ENCODE measurements around the gene SLC39A6.
"Not testable (repeated sequence)": the region's sequence is repeated elsewhere in the genome, so short reads cannot be mapped to it uniquely, and the experiment has no call there.

The SLC39A6 gene, protein sequence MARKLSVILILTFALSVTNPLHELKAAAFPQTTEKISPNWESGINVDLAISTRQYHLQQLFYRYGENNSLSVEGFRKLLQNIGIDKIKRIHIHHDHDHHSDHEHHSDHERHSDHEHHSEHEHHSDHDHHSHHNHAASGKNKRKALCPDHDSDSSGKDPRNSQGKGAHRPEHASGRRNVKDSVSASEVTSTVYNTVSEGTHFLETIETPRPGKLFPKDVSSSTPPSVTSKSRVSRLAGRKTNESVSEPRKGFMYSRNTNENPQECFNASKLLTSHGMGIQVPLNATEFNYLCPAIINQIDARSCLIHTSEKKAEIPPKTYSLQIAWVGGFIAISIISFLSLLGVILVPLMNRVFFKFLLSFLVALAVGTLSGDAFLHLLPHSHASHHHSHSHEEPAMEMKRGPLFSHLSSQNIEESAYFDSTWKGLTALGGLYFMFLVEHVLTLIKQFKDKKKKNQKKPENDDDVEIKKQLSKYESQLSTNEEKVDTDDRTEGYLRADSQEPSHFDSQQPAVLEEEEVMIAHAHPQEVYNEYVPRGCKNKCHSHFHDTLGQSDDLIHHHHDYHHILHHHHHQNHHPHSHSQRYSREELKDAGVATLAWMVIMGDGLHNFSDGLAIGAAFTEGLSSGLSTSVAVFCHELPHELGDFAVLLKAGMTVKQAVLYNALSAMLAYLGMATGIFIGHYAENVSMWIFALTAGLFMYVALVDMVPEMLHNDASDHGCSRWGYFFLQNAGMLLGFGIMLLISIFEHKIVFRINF

DNA sequence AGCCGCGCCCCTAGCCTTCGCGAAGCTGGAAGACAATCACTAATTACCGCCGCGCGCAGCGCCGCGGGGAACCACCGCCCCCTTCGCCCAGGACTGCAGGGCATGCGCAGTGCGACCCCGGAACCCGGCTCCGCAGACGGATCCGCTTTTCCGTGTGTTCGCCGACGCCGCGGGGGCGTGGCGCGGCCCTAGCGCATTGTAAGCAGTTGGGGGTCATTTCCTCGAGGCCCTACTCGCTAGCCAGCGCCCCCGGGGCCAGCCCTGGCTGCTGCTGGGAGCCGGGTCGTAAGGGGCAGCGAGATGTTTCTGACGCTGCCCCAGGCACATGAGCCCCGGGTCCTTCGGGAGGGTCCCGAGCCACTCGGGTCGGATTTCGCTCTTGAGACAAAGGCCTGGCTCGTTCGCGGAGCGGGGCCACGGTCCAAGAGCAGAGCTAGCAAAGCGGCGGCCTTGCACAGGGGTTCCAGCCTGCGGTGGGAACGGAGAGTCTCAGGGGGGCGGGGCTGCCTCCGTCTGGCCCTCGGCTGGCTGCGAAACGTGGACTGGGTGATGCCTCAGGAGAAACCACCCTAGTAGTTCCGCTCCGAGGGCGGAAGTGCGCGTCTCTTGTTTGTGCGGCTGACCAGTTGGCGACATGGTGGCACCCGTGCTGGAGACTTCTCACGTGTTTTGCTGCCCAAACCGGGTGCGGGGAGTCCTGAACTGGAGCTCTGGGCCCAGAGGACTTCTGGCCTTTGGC is at the start of gene SLC39A6, which contains the start of gene ELP2:
SLC39A6 (minus strand) TSS at position 41 of the 739 bp plus-strand sequence. CDS start 2,333 bp downstream, outside the sequence.
ELP2 (plus strand) TSS at position 600 of the 739 bp plus-strand sequence; CDS start at position 635, 35 bp downstream.
- DNase-seq, result peak; percentile 98

DNA sequence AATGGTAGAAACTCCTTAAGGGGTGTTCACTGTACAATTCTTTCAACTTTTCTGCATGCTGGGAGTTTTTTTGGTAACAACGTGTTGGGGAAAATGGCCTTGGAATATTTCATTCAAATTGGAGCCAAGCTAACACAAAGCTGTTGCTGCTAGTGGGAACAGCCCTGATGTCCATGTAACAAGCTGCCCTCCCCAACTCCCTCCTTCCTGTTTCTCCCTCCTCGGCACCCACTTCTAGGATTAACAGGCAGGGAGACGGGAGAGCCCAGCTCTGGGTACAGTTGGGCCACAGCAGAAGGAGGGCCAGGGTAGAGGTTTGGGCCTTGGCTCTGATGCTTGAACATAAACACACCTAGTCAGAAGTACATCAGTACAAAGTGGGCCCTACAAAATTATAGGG is 48.8 kb upstream of the SLC39A6 start:
- DNase-seq, result no peak

DNA sequence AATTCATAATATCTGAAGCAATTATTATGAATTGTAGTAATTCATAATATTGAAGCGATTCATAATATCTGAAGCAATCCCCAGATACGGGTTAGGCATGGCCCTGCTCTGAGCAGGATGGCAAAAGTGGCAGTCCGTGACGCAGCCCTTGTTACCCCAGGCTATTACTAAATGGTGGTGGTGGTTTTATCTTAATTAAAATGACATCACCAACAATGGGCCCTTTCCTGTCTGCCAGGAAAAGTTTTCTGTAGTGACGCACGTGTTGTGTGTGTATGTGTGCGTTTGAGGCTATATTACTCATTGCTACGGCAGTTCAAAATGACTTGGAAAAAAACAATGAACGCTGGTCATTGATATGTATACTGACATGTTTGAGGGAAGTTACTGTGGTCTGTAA is 47.6 kb upstream of the SLC39A6 start:
- no peak for DNase-seq

DNA sequence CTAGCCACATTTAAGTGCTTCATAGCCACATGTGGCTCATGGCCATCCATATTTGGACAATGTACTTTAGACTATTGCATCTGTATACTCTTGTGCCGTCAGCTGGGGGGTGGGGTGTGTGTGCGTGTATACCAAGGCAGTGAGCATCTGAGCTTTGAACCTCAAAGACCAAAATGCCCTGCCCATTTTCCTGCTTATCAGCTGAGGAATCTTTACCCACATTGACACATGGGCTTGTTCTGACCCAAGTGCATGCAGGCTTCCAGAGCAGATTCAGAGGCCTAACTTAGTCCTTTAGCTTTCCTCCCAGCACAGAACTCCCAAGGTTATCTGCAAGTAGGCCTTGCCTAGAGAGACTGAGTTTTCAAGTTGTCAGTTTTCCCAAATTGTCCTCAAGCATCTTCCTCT is 47.0 kb upstream of the SLC39A6 start:
- no peak for DNase-seq

DNA sequence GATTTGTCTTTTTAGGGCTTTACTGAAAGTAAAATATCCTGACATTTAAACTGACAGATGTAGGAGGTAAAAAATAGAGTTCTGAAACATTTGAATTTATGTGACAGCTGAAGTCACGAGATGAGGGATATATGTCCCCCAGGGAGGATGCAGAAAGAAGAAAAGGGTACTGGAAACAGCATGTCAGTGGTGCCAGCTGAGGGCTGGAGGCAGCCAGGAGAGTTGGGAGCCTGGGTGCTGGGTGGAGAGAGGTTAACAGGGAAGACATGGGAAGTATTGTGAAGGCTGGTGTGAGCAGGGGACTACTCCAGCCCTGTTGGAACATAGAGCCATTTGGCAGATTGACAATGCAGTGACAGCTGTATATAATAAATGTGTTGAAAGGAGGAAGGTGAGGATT is 46.3 kb upstream of the SLC39A6 start:
- no peak for DNase-seq

DNA sequence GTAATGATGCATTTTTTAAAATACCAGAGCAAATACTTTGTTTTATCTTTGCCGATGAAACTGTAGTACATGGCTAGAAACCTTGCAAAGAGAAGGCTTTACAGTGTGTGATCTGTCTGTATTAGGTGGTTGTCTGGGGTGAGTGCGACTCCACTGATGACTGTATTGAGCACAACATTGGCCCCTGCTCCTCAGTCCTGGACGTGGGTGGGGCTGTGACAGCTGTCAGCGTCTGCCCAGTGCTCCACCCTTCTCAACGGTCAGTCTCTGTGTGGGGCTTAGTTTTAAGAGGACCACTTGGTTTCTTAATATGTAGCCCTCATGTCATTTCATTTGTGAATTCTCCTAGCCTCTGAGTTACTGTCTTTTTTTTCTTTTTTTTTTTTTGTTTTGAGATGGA is 40.8 kb upstream of the SLC39A6 start:
- DNase-seq, result no peak

DNA sequence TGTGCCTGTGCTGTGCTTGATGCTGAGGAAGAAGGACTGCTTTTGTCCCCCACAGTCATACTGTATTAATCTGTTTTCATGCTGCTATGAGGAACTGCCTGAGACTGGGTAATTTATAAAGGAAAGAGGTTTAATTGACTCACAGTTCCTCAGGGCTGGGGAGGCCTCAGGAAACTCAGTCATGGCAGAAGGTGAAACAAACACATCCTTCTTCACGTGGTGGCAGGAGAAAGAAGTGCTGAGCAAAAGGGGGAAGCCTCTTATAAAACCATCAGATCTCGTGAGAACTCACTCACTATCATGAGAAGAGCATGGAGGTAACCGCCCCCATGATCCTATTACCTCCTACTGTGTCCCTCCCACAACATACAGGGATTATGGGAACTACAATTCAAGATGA is 39.2 kb upstream of the SLC39A6 start:
- DNase-seq, result not testable (repeated sequence)

DNA sequence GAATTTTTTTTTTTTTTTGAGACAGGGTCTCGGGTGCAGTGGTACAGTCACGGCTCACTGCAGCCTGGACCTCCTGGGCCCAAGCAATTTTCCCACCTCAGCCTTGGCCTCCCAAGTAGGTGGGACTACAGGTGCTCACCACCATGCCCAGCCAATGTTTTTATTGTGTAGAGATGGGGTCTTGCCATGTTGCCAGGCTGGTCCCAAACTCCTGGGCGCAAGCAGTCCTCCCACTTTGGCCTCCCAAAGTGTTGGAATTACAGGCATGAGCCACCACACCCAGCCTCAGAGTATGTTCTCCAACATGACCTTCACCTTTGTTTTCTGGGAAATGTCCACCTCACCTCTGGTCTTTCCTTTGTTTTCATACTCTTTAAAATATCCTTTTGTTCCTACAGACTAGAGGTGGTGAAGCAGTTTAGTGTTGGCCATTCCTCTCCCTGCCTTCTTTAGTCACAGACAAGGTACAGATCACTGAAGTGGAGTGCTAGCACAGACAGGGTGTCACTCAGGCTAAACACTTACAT is 38.6 kb upstream of the SLC39A6 start:
- DNase-seq, result no peak

DNA sequence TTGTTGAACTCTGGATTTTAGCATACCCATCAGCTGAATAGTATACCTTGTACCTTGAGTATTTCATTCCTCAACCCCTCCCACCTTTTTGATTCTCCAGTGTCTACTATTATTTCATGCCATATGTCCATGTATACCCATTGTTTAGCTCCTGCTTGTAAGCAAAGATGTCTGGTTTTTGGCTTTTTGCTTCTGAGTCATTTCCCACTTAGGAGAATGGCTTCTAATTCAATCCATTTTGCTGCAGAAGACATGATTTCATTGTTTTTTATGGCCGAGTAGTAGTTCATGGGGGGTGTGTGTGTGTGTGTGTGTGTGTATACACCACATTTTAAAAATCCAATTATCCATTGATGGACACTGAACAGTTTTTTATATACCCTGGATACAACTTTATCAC is 33.8 kb upstream of the SLC39A6 start:
- no peak for DNase-seq

DNA sequence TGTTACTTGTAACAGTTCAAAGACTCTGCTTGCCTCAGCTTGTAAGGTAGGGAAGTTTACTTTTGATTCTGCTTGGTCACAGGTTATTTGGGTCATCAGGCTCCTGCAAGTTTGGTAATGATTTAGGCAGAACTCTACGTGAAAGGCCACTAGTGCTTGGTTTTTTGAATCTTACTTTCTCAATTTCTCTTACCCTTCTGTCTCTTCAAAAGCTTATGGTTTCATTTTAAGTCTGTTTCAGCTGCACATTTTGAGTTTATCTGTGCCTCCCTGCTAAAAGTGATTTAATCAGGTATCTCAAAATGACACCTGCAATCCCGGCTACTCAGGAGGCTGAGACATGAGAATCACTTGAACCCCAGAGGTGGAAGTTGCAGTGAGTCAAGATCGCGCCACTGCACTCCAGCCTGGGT is 31.8 kb upstream of the SLC39A6 start:
- DNase-seq, result no peak

DNA sequence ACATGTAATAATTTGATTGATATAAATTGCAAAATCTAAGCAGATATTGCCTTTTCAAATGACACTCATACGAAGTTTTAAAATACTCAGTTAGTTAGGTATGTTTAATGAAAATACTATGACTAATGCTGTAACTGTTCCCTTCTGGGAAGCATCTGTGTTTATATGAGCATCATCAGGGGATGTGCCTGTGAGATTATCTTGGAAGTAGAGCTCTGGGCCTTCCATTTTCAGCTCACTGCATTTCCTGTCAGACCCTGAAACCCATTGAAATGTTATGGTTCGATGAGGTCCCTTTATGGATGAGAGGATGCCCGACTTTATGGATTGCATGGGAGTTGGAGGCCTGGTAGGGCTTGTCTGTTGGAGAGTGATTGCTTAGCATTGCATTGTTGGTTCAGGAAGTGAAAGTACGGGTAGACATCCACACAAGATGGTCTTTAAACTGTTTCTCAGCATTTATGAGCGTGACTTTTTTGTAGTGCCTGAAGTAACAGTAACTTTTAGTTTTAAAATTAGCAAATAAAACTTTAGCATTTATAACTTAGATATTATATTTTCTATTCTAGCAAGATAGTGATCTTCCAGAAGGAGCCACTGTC is 29.2 kb upstream of the SLC39A6 start:
- no peak for DNase-seq

DNA sequence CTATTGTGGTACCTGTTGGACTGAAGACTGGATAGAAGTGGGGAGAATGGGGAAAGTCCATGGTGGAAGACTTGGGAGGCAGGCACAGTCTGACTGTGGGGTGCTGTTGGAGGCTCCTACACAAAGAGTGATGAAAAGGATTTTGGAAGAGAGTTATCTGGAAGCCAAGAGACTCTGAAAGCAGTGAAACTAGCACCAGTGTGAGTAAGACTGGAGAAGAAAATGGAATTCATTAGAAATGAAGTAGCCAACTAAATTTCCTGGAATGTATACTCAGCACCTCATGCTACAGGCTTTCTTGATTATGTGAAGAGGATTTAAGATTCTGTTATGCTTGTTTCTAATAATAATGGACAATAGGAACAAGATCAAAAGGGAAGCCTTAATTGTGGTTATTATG is 28.3 kb upstream of the SLC39A6 start:
- no peak for DNase-seq

DNA sequence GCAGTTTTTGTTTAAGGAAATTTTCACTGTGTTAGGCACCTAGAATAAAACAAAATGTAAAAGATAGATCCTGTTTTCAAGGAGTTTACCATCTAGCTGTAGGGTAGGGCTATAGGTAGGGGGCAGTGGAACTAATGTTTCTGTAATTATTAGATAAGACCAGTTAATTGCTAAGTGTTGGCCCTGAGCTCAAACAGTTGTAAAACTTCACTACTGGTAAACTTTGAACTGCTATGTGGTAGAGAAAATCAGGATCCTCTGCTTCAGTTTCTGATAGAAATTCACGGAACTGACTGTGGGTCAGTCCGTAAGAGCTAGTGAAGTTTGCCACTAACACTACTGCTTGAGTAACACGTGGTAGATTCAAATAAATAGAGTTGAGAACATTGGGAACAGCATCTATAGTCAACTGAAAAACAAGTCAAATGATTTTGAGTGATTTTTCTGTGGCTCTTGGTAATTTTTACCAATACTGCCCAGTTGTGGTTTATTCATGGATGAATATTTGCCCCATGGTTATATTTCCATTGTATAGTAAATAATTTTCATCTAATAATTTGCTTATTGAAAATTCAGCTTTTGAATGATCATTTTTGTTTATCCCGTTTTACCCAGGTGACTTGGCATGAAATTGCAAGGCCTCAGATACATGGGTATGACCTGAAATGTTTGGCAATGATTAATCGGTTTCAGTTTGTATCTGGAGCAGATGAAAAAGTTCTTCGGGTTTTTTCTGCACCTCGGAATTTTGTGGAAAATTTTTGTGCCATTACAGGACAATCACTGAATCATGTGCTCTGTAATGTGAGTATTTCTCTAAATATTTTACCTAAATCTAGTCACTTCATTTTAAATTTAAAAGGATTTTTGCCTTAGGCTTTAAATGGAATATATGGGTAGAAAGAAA is 27.0 kb upstream of the SLC39A6 start:
- DNase-seq, result no peak

DNA sequence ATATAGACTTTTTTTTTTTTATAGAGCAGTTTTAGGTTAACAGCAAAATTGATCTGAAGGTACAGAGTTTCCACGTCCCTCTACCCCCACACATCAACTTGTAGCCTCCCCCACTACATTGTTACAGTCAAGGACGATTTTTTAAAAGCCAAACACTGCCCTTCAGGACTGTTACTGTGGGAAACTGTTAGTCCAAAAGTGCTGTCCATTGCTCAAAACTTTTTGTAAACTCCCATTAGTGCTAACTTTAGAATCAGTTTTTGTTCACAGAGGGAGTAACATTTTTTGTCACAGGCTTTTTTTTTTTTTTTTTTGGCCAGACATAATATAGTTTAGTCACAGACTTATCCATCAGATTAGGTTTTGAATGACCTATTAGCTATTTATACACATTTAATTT is 24.6 kb upstream of the SLC39A6 start:
- no peak for DNase-seq

DNA sequence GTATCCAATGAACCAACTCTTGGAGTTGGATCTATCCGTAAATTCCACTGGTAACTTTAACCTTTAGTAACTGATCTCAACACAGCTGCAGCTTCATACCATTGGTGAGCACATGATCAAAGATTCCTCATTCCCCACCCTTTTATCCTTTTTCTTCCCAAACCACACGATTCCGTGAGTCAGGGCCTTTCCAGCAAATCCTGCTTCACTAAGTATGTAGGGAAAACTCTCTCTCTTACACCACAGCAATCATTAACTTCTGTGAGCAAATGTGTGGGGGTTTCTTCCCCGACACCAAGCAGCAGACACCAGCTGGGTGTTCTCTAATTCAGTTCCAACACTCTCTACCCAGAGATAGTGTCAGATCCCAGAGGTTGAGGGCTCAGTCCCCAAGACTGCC is 24.1 kb upstream of the SLC39A6 start:
- DNase-seq, result no peak

DNA sequence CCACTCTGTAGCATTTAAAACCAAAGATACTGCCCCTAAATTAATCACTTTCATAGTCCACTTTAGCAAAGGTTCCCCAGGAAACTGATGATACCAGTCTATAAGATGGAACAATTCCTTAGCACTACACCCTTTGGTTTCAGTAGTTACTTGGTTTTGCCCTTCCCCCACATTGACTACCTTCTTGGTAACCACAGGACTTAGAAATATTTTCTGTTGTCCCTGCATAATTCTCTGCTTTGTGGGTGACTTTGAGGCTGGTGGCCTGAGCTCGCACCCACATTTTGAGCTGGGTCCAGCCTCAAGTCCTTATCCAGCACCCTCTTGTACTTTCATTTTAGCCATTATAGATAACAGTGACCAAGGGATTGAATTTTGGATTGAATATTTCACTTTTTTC is 23.6 kb upstream of the SLC39A6 start:
- DNase-seq, result no peak

DNA sequence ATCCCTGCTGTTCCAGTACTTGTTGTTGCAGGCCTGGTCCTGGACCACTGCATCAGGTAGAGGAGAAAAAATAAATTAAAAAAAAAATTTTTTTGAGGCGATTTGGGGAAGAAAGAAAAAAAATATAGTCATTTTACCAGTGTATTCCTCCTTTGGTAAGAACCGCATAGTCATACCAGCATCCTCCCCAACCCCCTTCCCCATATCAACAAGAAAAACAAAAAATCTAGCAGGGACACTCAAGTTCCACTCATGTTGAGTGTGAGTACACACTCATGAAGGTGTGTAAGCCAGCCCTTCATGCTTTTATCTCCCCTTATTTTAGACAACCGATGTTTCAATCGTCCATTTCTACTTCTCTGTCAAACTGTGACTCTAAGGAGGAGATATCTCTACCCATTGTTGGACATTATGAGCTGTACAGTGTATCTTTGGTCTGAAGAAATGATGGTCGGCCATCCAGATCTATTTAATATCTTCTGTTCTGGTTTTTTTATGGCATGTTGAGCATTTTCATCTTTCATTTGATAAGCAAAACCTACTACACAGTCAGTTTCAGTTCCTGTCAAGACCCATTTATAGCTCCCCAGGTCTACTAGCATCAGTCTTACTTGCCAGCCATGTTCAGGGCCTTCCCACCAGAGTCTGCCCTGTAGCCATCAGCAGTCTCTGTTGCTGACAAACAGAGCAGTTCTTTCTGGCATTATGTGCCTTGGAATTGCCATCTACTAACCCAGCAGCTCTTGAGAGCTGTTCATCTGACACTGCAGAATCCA is 20.6 kb upstream of the SLC39A6 start:
- DNase-seq, result no peak

DNA sequence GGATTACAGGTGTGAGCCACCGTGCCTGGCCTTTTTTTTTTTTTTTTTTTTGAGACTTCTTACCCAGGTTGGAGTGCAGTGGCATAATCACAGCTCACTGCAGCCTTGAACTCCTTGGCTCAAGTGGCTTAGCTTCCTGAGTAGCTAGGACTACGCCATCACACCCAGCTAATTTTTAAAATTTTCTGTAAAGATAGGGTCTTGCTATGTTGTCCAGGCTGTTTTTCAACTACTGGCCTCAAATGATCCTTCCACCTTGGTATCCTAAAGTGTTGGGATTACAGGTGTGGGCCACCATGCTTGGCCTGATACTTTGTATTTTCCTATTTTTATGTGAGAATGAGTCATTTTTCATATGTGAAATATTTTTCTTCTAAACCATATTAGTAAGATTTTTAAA is 14.3 kb upstream of the SLC39A6 start:
- DNase-seq, result no peak

DNA sequence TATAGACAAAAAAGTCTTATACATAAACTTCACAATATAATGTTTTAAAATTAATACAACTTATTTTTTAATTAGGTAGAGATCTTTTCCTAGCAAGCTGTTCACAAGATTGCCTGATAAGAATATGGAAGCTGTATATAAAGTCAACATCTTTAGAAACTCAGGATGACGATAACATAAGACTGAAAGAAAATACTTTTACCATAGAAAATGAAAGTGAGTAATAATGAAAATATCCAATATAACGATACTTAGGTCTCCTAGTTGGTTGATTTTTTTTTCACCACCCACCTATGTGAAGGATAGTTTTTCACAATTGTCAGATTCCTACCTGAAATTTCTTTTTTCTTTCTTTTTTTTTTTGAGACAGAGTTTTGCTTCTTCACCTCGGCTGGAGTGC is 13.6 kb upstream of the SLC39A6 start:
- DNase-seq, result no peak

DNA sequence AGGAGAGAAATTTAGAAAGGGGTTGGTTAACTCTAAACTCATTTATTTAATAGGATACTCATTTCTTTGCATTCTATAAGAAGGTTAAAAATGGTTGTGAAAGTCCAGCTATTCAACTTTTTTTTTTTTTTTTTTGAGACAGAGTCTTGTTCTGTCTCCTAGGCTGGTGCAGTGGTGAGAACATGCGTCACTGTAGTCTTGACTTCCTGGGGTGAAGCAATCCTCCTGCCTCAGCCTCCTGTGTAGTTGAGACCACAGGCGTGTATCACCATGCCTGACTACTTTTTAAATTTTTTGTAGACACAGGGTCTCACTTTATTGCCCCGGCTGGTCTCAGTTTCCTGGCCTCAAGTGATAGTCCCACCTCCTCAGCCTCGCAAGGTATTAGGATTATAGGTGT is 12.4 kb upstream of the SLC39A6 start:
- DNase-seq, result no peak

DNA sequence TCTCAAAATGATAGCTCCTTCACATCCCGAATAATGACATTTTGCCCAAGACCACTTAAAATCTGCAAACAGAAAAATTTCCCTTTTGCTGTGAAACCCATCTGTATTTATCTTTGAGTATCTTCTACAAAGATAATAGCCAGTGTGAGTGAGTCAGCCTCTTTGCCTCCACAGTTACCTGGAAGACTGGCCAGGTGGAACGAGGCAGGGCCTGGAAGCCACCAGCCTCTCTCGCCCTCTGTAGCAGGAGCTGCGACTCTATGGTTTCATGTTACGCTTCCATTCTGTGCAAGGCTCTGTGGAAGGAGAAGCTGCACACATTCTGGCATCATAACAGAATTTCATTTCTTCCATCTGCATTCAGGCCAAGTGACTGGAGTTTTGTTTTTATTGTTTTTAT is 10.1 kb upstream of the SLC39A6 start:
- DNase-seq, result no peak
